Fibroblast of skin of left quadriceps (primary cell): ENCODE measurements around the gene LYL1.

ENCODE experiments used
- DNase-seq, 2 experiments: peaks; one replicate each; pipeline ENCODE4 v3.0.0-alpha.2; 2013; ENCODE audit warnings: low read depth in 2 of 2

The LYL1 gene

DNA sequence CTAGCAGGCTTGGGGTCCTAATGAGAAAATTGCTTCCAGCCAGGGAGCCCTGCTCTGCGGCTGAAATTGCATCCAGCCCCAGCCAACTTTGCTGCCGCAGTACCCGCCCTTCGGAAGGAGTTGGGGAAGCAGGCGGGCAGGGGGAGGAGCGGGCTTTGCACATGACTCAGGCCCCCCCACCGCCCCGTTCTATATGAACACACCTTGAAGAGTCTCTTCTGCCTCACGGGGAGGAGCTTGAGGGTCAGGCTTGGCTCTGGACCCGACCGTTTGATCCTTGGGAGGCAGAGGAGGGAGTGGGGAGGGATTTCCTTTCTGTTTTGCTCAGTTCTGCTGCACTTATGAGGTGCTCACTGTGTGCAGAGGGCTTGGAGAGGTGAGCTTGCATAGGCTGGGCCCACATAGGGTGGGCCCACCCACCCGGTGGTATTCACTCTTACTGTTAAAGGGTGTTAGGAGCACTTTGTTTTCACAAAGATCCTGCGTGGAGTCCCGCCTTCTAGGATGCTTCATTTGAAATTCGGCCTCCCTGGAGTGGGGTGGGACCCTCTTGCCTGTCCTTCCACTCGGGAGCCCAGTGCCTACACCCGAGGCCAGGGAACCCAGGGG lies 46.5 kb downstream of the LYL1 start:
- DNase-seq: peak; percentile 84 to 87

DNA sequence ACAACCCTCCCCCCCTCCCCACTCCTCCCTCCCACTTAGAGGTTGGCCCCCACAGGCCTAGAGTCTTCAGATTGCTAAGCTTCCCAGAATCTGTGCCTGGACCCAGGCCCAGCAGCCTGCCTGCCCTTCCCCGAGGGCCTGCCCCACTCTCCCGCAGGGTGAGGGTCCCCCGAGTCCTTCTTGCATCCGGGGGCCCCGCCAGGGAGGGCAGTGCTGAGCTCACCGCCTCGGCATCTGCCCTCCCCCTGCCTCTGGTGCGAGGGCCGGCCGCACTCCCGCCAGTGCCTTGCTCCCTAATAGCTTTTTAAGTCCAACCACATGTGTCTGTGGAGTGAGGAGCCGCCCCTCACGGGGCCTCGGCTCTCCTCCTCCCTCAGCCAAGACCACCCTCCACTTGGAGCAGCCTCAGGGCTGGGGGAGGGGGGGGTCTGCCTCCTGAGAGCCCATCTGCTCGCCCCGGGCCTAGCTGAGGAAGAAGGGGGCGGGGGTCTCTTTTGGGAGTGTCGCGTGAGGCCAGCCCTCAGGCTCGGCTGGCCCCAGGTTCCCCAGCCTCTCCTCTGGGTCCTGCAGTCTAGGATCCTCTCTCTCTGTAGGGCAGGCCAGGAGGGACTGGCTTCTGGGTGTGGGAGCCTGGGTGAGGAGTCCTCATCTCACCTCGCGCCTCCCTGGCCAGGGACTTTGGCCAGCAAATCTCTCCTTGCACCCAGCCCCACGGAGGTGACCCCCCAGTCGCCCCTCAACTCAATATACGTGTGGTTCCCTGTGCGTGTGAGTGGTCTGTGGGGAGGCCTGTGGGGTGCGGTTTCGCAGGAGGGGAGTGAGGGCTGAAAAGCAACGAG lies 47.2 kb downstream of the LYL1 start:
- DNase-seq: peak; percentile 89 to 90

DNA sequence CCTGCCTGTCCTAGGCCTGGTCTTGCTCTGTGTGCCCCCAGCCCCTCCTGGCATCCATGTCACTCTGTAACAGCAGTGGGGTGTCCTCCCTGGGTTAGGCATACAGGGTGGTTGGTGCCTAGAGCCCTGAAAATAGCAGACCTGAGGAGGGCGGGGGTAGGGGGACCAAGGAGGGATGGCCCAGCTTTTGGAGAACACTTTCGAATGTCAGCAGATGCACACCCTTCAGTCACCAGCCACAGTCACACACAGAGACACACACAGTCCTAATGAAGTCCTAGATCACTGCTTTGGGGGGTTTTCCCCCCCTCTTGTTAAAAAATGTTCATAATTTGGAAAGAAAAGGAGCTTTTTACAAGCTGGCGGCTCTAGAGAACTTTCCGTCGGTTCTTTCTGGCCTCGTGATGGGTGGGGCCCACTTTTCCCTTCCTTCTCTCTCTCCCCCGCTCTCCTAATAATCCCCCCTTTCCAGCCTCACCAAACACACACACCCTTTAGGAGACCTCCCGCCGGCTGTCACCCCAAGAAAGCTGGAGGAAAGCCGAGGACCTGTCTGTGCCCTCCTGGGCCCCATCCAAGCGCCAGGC lies 47.9 kb downstream of the LYL1 start:
- no peak for DNase-seq

DNA sequence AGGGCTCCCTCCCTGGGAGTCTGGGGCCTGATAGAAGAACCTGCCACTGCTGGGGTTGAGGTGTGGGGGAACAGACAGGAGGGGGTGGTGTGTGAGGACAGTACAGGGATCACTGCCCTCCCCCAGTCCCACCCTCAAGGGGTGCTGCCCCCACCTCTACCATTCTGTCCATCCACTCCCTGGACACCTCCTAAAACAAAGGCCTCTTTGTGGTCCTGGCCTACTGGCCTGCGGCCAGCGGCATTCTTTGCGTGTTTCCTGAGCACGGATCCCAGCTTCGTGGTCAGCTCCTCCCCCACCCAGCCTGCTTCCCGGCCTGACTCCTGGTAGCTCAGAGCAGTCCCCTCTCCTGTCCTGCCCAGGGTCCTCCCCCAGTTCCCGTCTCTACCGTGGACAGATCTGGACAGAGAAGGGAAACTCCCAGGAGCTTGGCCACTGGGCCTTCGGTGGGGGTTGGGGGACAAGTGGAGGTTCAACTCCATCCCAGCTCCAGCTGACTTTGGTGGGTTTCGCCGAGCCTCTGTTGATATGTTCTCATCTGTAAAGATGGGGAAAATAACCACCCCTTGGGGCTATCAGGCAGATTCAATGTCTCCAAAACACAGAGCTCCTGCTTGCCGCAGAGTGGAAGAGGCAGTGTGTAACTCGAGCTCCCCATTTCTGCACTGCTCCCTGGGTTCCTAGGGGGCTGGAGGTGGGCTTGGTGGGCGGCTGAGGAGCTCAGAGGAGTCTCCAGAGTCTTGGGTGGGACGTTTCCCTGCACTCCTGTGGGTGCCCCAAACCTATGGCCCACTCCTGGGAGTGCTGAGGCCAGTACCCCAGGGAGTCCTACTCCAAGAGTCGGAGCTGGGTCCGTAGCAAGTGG lies 48.7 kb downstream of the LYL1 start:
- peak; percentile 89 to 90 for DNase-seq

DNA sequence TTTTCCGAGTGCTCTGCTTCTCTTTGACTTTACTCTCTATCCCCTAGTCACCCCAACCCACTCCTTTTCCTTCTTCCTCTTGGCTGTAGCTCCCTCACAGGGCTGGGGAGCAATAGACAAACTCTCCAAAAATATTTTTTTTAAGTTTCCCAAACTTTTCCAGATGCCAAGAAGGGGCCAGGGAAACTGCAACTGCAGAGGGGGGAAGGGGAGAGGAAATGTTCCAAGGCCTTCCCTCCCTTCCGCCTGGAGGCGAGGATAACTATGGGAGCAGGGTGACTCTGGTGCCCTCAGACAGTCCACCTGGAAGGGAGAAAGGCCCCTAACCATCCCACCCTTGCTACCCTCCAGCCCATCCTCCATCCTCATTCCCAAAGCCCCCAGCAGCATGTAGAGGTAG lies 49.4 kb downstream of the LYL1 start:
- no peak for DNase-seq

DNA sequence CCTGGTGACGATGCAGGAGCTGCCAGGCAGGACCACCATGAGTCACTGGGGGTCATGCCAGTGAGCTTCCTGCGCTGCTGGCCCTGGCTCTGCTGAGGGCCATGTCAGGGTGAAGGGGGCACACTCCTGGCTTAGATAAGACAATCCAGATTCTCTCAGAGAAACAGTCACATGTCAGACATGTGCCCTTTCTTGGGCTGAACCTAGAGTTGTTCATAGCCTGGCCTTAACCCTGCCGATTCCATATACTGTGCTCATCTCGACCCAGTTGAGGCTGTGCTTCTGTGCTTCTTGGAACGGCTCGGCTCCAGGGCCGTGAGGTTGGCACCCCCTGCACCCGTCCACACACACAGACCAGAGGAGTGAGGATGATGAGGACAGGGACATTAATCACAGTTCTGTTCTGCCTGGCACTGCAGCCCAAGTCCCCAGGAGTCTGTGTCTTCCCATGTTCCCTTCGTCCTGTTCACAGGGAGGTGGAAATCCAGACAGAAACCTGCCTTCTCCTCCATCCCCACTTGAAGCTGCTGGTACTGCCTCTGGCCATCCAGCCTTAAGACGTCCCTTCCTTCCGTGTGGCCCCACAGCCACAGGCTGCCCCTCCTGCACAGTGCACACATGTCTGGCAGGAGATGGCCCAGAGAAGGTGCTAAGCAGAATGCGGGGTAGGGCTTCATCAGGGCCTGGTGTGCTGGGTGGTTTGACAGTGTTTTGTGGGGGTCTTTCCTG lies 50.0 kb downstream of the LYL1 start:
- DNase-seq: no peak

DNA sequence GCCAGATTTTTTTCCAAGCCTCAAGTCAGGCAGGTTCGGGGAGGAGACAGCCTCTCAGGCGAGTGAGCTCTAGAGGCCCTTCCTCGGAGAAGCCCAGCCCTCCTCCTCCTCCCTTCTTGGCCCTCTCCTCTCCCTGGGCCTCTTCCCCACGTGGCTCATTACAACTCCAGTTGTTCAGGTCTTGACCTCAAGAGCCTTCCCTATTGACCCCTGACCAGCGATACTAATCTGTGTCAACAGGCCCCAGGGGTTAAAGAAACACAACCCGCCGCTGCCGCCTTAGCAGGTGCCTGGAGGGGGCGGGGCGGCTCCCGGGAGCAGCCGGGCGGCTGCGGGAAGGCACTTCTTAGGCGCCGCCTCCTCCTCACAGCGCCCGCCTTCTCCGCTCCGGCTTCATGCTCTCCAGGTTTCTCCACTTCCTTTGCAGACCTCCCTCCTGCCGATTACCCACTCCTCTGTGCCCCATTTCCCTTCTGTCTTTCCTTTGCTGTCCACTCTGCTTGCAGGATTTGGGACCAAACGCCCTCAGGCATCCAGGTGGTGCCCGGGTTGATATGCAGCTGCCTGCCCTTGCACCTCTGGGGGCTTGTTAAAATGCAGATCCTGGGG lies 51.0 kb downstream of the LYL1 start:
- DNase-seq: no peak

DNA sequence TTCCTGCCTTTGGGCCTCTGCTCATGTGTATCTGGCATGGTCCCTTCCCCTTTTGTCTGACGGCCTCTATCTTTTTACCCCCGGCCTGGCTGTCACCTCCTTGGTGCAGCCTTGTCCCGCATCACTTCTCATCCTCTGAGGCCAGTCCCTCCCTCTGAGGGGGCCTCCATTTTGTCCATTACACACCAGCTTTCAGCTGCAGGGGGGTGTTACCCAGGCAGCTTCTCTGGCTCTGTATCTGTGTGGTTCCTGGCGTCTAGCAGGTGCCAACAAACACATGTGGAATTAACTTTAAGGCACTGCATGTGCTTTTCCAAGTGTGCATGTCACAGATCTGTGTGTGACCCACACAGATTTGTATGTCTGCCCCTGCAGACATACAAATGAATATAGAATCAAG lies 52.4 kb downstream of the LYL1 start:
- DNase-seq: no peak
